Endothelial cell (in vitro differentiated cells): Measurements from ENCODE around the gene TNFSF15. TPM values are rescaled to one million over a fixed set of nuclear protein-coding genes. Genes with fewer than 3 reads are reported as not detected.

Experiments used
- DNase-seq: peaks from one replicate; pipeline ENCODE4 v3.0.0; 2021; ENCODE audit warnings: low spot score
- H3K27ac Mint-ChIP-seq: one replicate; pipeline ENCODE4 v1.8.0; 2021; ENCODE audit warnings: mixed read lengths, inconsistent platforms; ENCODE audit not compliant: unreplicated experiment
- H3K27me3 Mint-ChIP-seq: one replicate; pipeline ENCODE4 v1.8.0; 2021; ENCODE audit warnings: mild to moderate bottlenecking, moderate library complexity, mixed read lengths, inconsistent platforms; ENCODE audit not compliant: unreplicated experiment
- H3K36me3 Mint-ChIP-seq: one replicate; pipeline ENCODE4 v1.8.0; 2021; ENCODE audit warnings: mild to moderate bottlenecking, low read depth, mixed read lengths, inconsistent platforms; ENCODE audit not compliant: unreplicated experiment
- H3K4me1 Mint-ChIP-seq: one replicate; pipeline ENCODE4 v1.8.0; 2021; ENCODE audit warnings: mild to moderate bottlenecking, mixed read lengths, inconsistent platforms; ENCODE audit not compliant: unreplicated experiment
- H3K4me3 Mint-ChIP-seq: one replicate; pipeline ENCODE4 v1.8.0; 2021; ENCODE audit warnings: mild to moderate bottlenecking, mixed read lengths, inconsistent platforms; ENCODE audit not compliant: unreplicated experiment
- H3K9me3 Mint-ChIP-seq: one replicate; pipeline ENCODE4 v1.8.0; 2021; ENCODE audit warnings: mixed read lengths, inconsistent platforms; ENCODE audit not compliant: unreplicated experiment
- total RNA-seq: library from RNA; stranded (reverse); fragmentation: NEBNext Ultra II Directional; extraction: Animal tissue kit (Norgen Biotek cat#: 25700); gene quantifications from one replicate; pipeline ENCODE4 v1.2.1, GENCODE V29; 2021; ENCODE audit not compliant: unreplicated experiment
- TF ChIP-seq, protein P1 (sequence below): fragments of 200-600 bp; sonication (generic); IDR thresholded peaks from one replicate; pipeline ENCODE4 v1.5.0; 2021; ENCODE audit warnings: antibody characterized with exemption; ENCODE audit not compliant: unreplicated experiment

Gene TNFSF15
- total RNA-seq, 1 donor from 2014 or later: not detected

DNA sequence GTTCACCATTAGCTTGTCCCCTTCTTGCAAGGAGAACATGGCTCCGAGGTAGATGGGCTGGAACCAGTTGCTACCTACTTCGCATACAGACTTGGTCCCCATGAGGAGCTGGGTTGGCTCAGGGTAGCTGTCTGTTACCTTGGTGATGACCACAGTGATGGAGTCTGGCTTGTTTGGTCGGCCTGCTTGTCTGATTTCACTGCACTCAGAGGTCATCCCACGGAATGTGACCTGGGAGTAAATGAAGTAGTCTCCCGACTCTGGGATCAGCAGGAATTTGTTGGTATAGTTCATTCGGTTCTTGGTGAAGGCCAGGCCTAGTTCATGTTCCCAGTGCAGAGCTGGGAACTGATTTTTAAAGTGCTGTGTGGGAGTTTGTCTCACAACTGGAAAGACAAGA lies 15.3 kb downstream of the TNFSF15 start:
- Mint-ChIP-seq H3K9me3 (no peaks in the 10 kb centered on the region), H3K27me3 (peaks cover 1% of the 10 kb centered on the region), H3K4me1 (no peaks in the 10 kb centered on the region), H3K36me3 (no peaks in the 10 kb centered on the region), H3K4me3 (no peak overlapping the region), H3K27ac (no peak overlapping the region)
- no peak for DNase-seq
- TF ChIP-seq, protein P1, sequence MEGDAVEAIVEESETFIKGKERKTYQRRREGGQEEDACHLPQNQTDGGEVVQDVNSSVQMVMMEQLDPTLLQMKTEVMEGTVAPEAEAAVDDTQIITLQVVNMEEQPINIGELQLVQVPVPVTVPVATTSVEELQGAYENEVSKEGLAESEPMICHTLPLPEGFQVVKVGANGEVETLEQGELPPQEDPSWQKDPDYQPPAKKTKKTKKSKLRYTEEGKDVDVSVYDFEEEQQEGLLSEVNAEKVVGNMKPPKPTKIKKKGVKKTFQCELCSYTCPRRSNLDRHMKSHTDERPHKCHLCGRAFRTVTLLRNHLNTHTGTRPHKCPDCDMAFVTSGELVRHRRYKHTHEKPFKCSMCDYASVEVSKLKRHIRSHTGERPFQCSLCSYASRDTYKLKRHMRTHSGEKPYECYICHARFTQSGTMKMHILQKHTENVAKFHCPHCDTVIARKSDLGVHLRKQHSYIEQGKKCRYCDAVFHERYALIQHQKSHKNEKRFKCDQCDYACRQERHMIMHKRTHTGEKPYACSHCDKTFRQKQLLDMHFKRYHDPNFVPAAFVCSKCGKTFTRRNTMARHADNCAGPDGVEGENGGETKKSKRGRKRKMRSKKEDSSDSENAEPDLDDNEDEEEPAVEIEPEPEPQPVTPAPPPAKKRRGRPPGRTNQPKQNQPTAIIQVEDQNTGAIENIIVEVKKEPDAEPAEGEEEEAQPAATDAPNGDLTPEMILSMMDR: no peak

DNA sequence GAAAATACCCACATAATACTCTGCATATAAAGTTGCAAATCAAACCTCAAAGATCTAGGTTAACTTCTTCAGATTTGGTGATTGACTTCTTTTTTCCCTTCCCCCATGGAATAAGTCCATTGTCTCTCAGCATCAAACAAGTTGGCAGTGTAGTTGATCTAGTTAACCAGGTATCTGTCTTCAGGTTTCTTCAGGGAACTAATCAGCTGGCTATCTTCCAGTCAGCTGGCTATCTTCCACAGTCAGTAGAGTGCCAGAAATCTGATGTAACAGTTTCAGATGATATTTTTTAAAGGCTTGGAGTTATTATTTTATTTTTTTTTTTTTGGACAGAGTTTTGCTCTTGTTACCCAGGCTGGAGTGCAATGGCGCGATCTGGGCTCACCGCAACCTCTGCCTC lies 16.8 kb downstream of the TNFSF15 start:
- H3K4me3 Mint-ChIP-seq: no peak overlapping the region
- H3K9me3 Mint-ChIP-seq: no peaks in the 10 kb centered on the region
- no peak overlapping the region for H3K27ac Mint-ChIP-seq
- H3K36me3 Mint-ChIP-seq: no peaks in the 10 kb centered on the region
- TF ChIP-seq, protein P1: no peak
- peaks cover 1% of the 10 kb centered on the region for H3K27me3 Mint-ChIP-seq
- DNase-seq: no peak
- no peaks in the 10 kb centered on the region for H3K4me1 Mint-ChIP-seq

DNA sequence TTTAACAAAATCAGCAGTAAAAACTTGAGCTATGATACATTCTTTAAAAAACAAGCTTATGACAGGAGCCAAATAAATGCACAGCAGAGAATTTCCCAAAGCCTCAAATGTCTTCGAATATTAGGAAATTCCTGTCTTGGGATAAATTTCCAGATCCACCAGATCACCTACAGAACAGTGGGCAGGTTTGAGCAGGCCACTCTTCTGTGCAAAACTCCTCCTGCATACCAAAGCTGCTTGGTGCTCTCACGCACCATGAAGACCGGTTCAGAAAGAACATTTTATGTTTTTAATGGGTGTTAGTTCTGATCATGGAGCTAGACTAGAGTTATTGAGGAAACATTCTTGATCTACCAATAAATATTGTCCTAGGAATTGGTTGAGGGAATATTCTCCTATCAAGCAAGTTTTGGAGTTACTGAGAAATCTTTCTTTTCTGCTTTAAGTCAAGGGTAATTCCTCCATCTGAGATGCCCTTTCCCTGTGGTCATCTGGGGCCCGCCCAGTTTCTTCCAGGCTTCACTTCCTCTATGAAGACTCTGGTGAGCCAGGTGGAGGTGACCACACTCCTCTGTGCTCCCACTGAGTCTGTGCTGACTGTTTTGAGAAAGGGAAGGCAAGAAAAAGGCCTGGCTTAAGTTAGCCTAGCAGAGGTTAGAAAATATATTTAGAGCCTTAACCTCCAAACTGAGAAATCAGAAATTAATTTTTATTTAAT lies 17.9 kb downstream of the TNFSF15 start:
- TF ChIP-seq, protein P1: no peak
- DNase-seq: no peak
- Mint-ChIP-seq H3K36me3 (no peaks in the 10 kb centered on the region), H3K9me3 (no peaks in the 10 kb centered on the region), H3K4me1 (no peaks in the 10 kb centered on the region), H3K27me3 (peaks cover 3% of the 10 kb centered on the region), H3K4me3 (no peak overlapping the region), H3K27ac (no peak overlapping the region)

DNA sequence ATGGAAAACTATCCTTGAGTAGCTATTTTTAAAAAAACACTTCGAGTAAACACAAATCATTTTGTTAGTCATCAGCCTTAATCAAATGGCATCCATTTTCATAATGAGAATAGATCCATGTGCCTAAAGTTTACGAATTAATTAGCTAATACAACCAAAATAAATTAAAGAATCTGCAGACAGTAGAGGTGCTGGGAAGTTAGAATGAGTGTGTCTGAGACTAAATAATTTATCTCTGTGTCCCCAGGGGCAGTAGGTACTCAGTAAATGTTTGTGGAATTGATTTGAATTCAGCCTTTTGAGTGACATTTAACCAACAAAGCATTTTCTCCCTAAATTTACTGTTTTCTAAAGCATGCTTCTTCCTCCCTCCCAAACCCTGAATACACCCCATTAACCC lies 18.6 kb downstream of the TNFSF15 start:
- Mint-ChIP-seq H3K27ac (no peak overlapping the region), H3K4me1 (no peaks in the 10 kb centered on the region), H3K27me3 (peaks cover 3% of the 10 kb centered on the region), H3K36me3 (no peaks in the 10 kb centered on the region), H3K9me3 (no peaks in the 10 kb centered on the region), H3K4me3 (no peak overlapping the region)
- TF ChIP-seq, protein P1: no peak
- DNase-seq: no peak

DNA sequence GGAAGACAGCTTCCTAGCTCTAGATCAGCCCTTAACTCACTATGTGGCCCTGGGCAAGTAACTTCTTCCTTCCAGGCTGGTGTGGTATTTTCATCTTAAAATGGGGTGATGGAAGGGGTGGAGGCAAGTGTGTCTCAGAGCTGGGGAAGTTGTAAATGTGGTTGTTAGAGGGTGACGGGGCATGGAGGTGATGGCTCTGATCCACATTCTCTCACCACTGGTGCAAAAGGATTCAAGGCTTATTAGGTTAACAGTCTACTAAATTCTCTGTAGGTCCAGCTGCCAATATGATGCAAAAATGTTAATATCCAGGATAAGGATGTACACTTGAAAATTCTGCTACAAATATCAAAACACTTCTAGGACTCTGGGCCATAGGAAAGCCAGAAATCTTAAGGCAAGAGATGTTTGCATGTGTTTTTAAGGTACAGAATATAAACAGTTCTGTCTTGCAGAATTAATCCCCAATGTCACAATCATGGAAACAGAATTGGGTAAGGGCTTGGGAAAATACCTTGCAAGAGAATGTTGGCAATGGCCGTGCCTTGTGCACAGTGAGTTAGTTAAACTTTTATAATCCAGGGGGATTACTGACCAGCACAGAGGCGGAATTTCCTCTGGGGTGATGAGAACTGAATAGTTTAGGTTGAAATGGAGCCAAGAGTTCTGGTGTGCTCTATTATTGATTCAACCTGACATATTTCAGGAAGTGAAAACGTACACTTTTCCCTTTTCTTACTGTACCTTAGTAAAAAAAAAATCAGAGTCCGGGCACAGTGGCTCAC lies 19.8 kb downstream of the TNFSF15 start:
- DNase-seq: no peak
- no peaks in the 10 kb centered on the region for H3K36me3 Mint-ChIP-seq
- H3K27me3 Mint-ChIP-seq: peaks cover 2% of the 10 kb centered on the region
- no peaks in the 10 kb centered on the region for H3K4me1 Mint-ChIP-seq
- H3K4me3 Mint-ChIP-seq: no peak overlapping the region
- TF ChIP-seq, protein P1: no peak
- no peak overlapping the region for H3K27ac Mint-ChIP-seq
- H3K9me3 Mint-ChIP-seq: no peaks in the 10 kb centered on the region
